CD8-positive, alpha-beta memory T cell (primary cell): Measurements from ENCODE around the gene DUSP14. TPM values are rescaled to one million over a fixed set of nuclear protein-coding genes. Genes with fewer than 3 reads are reported as not detected.
"Not testable (repeated sequence)": the region's sequence is repeated elsewhere in the genome, so short reads cannot be mapped to it uniquely, and the experiment has no call there.

Experiments
- CTCF ChIA-PET: fragments of 350-600 bp; sonication (Branson Sonifier 250); formaldehyde crosslinking; loops from one replicate; lab custom pipeline; 2021; ENCODE audit warnings: antibody characterized with exemption; lab: Charles Lee
- POLR2A ChIA-PET: fragments of 350-600 bp; sonication (Branson Sonifier 250); formaldehyde crosslinking; loops from one replicate; lab custom pipeline; 2021; ENCODE audit warnings: antibody characterized with exemption; lab: Charles Lee
- DNase-seq, 5 donors: peaks; one replicate each; pipeline versions ENCODE4 v3.0.0 to v3.0.0-alpha.2; 2020 to 2022; ENCODE audit warnings: mixed read lengths in 1 of 5
- H3K27ac ChIP-seq: one replicate; pipeline ENCODE4 v1.7.0; 2013; ENCODE audit warnings: low read depth, mild to moderate bottlenecking, low read length, moderate library complexity
- H3K27me3 ChIP-seq: 2 replicates; pipeline ENCODE4 v1.7.0; 2013; ENCODE audit warnings: low read length, mild to moderate bottlenecking; ENCODE audit not compliant: insufficient read depth, poor library complexity, severe bottlenecking
- H3K36me3 ChIP-seq: 2 replicates; pipeline ENCODE4 v1.7.0; 2013; ENCODE audit warnings: mild to moderate bottlenecking, low read length, moderate library complexity; ENCODE audit not compliant: insufficient read depth
- H3K4me1 ChIP-seq: 2 replicates; pipeline ENCODE4 v1.7.0; 2013; ENCODE audit warnings: mild to moderate bottlenecking, low read length, moderate library complexity; ENCODE audit not compliant: insufficient read depth
- H3K4me3 ChIP-seq: 2 replicates; pipeline ENCODE4 v1.7.0; 2013; ENCODE audit warnings: mild to moderate bottlenecking, low read length
- H3K9me3 ChIP-seq: 2 replicates; pipeline ENCODE4 v1.7.0; 2013; ENCODE audit warnings: mild to moderate bottlenecking, low read length
- H3K27ac Mint-ChIP-seq, 8 donors: one replicate each; pipeline ENCODE4 v1.8.0; 2020 to 2021; ENCODE audit warnings: mixed read lengths in 8 of 8, mild to moderate bottlenecking in 6 of 8, inconsistent platforms in 3 of 8, moderate library complexity in 3 of 8
- H3K27me3 Mint-ChIP-seq, 2 donors: one replicate each; pipeline ENCODE4 v1.8.0; 2020 to 2021; ENCODE audit warnings: mixed read lengths in 2 of 2, mild to moderate bottlenecking in 1 of 2, moderate library complexity in 1 of 2
- H3K36me3 Mint-ChIP-seq, 3 donors: one replicate each; pipeline ENCODE4 v1.8.0; 2020 to 2021; ENCODE audit warnings: mixed read lengths in 3 of 3, inconsistent platforms in 1 of 3, mild to moderate bottlenecking in 1 of 3
- H3K4me1 Mint-ChIP-seq, 3 donors: one replicate each; pipeline ENCODE4 v1.8.0; 2020 to 2021; ENCODE audit warnings: mixed read lengths in 3 of 3, inconsistent platforms in 1 of 3, mild to moderate bottlenecking in 1 of 3
- H3K4me3 Mint-ChIP-seq, 7 donors: one replicate each; pipeline ENCODE4 v1.8.0; 2020 to 2021; ENCODE audit warnings: mixed read lengths in 7 of 7, mild to moderate bottlenecking in 6 of 7, moderate library complexity in 4 of 7, inconsistent platforms in 2 of 7
- H3K9me3 Mint-ChIP-seq, 5 donors: one replicate each; pipeline ENCODE4 v1.8.0; 2020 to 2022; ENCODE audit warnings: mixed read lengths in 5 of 5, mild to moderate bottlenecking in 3 of 5, moderate library complexity in 2 of 5, inconsistent platforms in 1 of 5
- polyA plus RNA-seq: library from polyadenylated mRNA; unstranded; fragments of 300-500 nt; fragmentation: Illumina TruSeq; gene quantifications from one replicate; pipeline ENCODE4 v1.2.3, GENCODE V29; 2021
- total RNA-seq, 2 experiments: library from RNA; stranded (reverse); gene quantifications; one replicate each; pipeline ENCODE4 v1.2.3, GENCODE V29; 2021

The DUSP14 gene, protein sequence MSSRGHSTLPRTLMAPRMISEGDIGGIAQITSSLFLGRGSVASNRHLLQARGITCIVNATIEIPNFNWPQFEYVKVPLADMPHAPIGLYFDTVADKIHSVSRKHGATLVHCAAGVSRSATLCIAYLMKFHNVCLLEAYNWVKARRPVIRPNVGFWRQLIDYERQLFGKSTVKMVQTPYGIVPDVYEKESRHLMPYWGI
- 10 to 100 TPM; 18.7 to 18.9 TPM for total RNA-seq
- polyA plus RNA-seq: 19.0 TPM

DNA sequence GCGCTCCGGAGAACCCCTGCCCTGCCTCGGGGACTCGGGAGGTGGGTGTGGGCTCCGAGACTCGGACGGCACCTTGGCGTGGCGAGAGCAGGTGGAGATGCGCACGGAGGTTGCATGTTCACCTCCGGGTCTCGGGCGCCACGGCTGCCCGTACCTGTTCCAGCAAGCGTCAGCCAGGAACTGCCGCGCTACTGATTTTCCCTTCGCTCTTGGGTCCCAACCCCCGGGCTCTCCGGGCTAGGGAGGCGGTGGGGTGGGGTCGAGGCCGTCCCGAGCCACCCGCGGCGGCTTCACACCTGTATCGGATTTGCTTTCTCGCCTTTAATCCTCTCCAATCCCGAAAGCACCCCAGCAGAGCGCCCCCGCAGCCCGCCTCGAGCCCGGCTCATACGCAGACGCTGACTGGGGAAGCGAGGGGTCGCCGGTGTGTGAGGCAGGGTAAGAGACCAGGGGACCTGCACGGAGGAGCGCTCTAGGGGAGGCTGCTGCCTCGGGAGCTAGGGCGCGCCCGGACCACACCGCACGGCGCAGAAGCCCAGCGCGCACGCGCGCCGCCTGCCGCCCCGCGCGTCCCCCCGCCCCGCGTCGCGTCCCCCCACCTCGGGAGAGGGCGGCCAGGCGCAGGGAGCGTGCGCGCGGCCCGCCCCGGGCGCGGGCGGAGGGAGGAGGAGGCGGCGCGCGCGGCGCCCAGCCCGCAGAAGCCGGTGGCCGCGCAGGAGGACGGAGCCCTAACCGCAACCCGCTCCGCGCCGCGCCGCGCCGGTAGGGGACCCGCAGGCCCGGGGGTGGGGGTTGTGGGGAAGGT is at the start of gene DUSP14:
TSS of gene DUSP14 (plus strand) at position 695 of the 805 bp plus-strand sequence. CDS start 22,382 bp downstream, outside the sequence.
- peak; percentile 74 to 89 (median 85) for DNase-seq
- Mint-ChIP-seq H3K27ac (peak within 1 kb of the TSS; percentile 85 to 95 (median 94)), H3K4me3 (peak within 1 kb of the TSS; percentile 91 to 99 (median 95))

DNA sequence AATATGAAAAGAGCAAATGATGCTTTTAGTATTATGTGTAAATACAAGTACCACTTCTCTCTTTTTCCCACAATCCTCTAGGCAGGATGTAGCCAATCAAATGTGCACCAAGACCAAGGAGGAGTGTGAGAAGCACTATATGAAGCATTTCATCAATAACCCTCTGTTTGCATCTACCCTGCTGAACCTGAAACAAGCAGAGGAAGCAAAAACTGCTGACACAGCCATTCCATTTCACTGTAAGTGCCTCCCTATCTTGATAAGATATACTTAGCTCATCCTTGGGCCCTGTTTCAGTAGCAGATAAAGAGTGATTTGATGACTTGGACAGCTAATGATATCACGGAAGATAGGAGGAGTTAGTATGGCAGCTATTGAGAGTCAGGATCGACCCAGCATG is 49.3 kb upstream of the DUSP14 start:
- Mint-ChIP-seq H3K4me1 (peaks cover 0 to 7% (median 7%) of the 10 kb centered on the region in 3 donors), H3K27ac (no peak overlapping the region), H3K36me3 (peaks cover 0 to 84% (median 17%) of the 10 kb centered on the region in 3 donors), H3K27me3 (no peaks in the 10 kb centered on the region), H3K9me3 (no peaks in the 10 kb centered on the region), H3K4me3 (no peak overlapping the region)
- ChIA-PET POLR2A (interaction anchor here (0.7 kb wide), 1 partner anchor 34 kb away, joined by 8 read pairs; the partner anchor contains the start of genes ACACA and TADA2A), CTCF (no interaction called here)
- H3K36me3 ChIP-seq: peaks cover 42% of the 10 kb centered on the region
- no peaks in the 10 kb centered on the region for H3K27me3 ChIP-seq
- no peaks in the 10 kb centered on the region for H3K4me1 ChIP-seq
- no peaks in the 10 kb centered on the region for H3K9me3 ChIP-seq
- no peak for DNase-seq
- no peak overlapping the region for H3K27ac ChIP-seq
- H3K4me3 ChIP-seq: no peak overlapping the region

More for the DNA sequence above, at the start of gene DUSP14:
- H3K27ac ChIP-seq: peak within 1 kb of the TSS; percentile 71
- no peaks in the 10 kb centered on the region for H3K36me3 ChIP-seq
- no peaks in the 10 kb centered on the region for H3K9me3 Mint-ChIP-seq
- H3K9me3 ChIP-seq: no peaks in the 10 kb centered on the region
- ChIA-PET CTCF (interaction anchor here (1.0 kb wide), 1 partner anchor 120 kb away, joined by 3 read pairs; the partner anchor contains the start of gene SYNRG), POLR2A (interaction anchor here (0.5 to 0.6 kb wide), 2 partner anchors 82 to 120 kb away, joined by 3 to 4 read pairs; partner anchors contain the start of gene SYNRG)
- peaks cover 22 to 39% (median 32%) of the 10 kb centered on the region in 3 donors for H3K4me1 Mint-ChIP-seq
- peaks cover 0 to 9% (median 0%) of the 10 kb centered on the region in 3 donors for H3K36me3 Mint-ChIP-seq
- peaks cover 17% of the 10 kb centered on the region for H3K4me1 ChIP-seq
- no peaks in the 10 kb centered on the region for H3K27me3 Mint-ChIP-seq
- H3K4me3 ChIP-seq: peak within 1 kb of the TSS; percentile 83
- no peaks in the 10 kb centered on the region for H3K27me3 ChIP-seq

DNA sequence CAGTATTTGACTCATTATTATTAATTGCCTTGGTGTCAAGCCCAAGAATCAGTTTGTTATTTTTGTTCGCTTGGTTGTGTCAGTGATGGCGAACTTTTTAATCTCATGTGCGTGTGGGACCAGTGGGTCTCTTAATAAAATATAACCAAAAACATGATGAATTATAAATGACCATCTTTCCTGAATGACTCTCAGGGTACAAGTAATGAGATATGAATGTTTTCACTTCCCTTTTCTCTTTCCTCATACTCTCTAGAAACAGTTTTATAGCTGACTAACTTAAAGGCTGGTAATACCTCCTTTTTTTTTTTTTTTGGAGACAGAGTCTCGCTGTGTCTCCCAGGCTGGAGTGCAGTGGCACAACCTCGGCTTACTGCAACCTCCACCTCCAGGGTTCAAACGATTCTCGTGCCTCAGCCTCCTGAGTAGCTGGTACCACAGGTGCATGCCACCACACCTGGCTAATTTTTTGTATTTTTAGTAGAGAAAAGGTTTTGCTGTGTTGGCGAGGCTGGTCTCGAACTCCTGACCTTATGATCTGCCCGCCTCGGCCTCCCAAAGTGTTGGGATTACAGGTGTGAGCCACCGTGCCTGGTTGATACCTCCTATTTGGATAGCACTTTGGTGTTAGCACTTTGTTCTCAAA is 48.2 kb upstream of the DUSP14 start:
- H3K9me3 Mint-ChIP-seq, H3K27me3 Mint-ChIP-seq, H3K4me1 Mint-ChIP-seq, H3K4me1 ChIP-seq, H3K27me3 ChIP-seq, H3K4me3 ChIP-seq, H3K4me3 Mint-ChIP-seq, H3K9me3 ChIP-seq, H3K27ac Mint-ChIP-seq, DNase-seq, H3K27ac ChIP-seq, CTCF ChIA-PET: not testable (repeated sequence)
- POLR2A ChIA-PET: interaction anchor here (0.6 to 0.7 kb wide), 3 partner anchors 20 to 181 kb away, joined by 3 to 7 read pairs (median 5); no protein-coding TSS in a partner anchor
- H3K36me3 Mint-ChIP-seq: peaks cover 0 to 82% (median 16%) of the 10 kb centered on the region in 3 donors
- peaks cover 42% of the 10 kb centered on the region for H3K36me3 ChIP-seq

DNA sequence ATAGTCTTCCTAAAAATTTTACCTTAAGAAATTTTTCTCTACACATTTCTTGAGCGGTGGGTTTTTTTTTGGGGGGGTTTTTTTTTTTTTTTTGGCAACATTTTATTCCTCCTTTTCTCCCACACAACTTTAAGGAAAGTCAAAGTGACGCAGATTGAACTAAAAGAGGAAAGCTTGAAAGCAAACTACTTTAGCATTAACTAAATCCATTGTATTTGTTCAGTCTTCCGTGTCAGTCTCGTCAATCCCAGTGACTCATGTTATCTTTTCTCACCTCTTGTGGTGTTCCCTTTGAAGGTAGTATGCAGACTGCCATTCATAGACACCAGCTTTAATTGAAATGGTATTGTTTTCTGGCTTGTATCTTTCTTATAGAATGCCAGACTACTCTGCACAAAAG is 43.7 kb upstream of the DUSP14 start:
- H3K36me3 ChIP-seq: peaks cover 28% of the 10 kb centered on the region
- H3K4me3 ChIP-seq: no peak overlapping the region
- H3K9me3 Mint-ChIP-seq: no peaks in the 10 kb centered on the region
- DNase-seq: no peak
- H3K27ac ChIP-seq: no peak overlapping the region
- H3K36me3 Mint-ChIP-seq: peaks cover 0 to 80% (median 15%) of the 10 kb centered on the region in 3 donors
- H3K9me3 ChIP-seq: no peaks in the 10 kb centered on the region
- no peaks in the 10 kb centered on the region for H3K27me3 Mint-ChIP-seq
- H3K27ac Mint-ChIP-seq: no peak overlapping the region
- H3K4me1 Mint-ChIP-seq: no peaks in the 10 kb centered on the region
- CTCF ChIA-PET: no interaction called here
- POLR2A ChIA-PET: interaction anchor here (0.7 kb wide), 1 partner anchor 8 kb away, joined by 3 read pairs; no protein-coding TSS in a partner anchor
- H3K4me1 ChIP-seq: no peaks in the 10 kb centered on the region
- H3K4me3 Mint-ChIP-seq: no peak overlapping the region
- H3K27me3 ChIP-seq: no peaks in the 10 kb centered on the region

DNA sequence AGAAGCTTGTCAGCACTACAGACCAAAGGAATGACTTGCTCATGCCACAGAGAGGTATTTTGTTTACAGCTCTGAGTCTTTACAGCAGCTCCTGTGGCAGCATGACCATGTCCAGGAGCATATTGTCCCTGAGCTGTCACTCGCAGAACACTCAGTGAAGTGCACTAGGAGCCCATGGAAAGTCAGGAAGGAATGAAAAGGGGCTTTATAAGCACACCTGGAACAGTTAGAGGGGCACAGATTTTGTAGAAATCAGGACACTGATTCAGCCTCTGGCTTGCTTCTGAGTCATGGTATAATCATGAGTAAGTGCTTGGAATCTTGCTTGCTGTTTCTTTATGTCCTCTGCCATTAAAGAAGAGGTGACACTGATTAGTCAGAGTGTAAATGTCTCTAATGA is 42.0 kb upstream of the DUSP14 start:
- H3K9me3 ChIP-seq: no peaks in the 10 kb centered on the region
- H3K4me1 ChIP-seq: no peaks in the 10 kb centered on the region
- no peak overlapping the region for H3K4me3 ChIP-seq
- H3K27ac ChIP-seq: no peak overlapping the region
- no peaks in the 10 kb centered on the region for H3K27me3 Mint-ChIP-seq
- no peak for DNase-seq
- peak overlapping the region in 2 of 8 donors; percentile 46 to 54 for H3K27ac Mint-ChIP-seq
- POLR2A ChIA-PET: interaction anchor here (0.6 kb wide), 1 partner anchor 57 kb away, joined by 3 read pairs; no protein-coding TSS in a partner anchor
- H3K36me3 Mint-ChIP-seq: peaks cover 0 to 70% (median 14%) of the 10 kb centered on the region in 3 donors
- CTCF ChIA-PET: no interaction called here
- H3K9me3 Mint-ChIP-seq: no peaks in the 10 kb centered on the region
- H3K27me3 ChIP-seq: no peaks in the 10 kb centered on the region
- peaks cover 19% of the 10 kb centered on the region for H3K36me3 ChIP-seq
- H3K4me3 Mint-ChIP-seq: no peak overlapping the region
- no peaks in the 10 kb centered on the region for H3K4me1 Mint-ChIP-seq

DNA sequence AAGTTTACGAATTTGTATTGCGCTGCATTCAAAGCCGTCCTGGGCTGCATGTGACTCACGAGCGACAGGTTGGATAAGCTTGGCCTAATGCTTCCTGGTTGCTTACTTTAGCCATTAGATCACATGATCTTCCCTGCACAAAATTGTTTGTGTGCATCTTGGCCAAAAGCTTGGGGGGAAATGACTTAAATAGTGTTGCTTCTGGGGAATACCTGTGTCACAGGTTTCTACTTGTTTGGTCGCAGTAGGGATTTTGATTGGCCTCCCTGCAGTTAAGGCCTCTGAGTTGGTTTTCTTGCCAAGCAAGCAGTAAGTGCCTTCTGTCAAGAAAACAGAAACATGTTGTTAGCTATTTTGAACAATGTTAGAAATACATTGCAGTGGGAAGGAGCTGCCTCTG is 39.6 kb upstream of the DUSP14 start:
- Histone ChIP-seq H3K27ac (no peak overlapping the region), H3K36me3 (peaks cover 6% of the 10 kb centered on the region), H3K27me3 (no peaks in the 10 kb centered on the region), H3K4me1 (no peaks in the 10 kb centered on the region), H3K9me3 (no peaks in the 10 kb centered on the region), H3K4me3 (no peak overlapping the region)
- H3K27me3 Mint-ChIP-seq: no peaks in the 10 kb centered on the region
- DNase-seq: no peak
- H3K4me1 Mint-ChIP-seq: no peaks in the 10 kb centered on the region
- H3K27ac Mint-ChIP-seq: no peak overlapping the region
- no peaks in the 10 kb centered on the region for H3K9me3 Mint-ChIP-seq
- CTCF ChIA-PET: no interaction called here
- peaks cover 0 to 61% (median 18%) of the 10 kb centered on the region in 3 donors for H3K36me3 Mint-ChIP-seq
- POLR2A ChIA-PET: no interaction called here
- H3K4me3 Mint-ChIP-seq: no peak overlapping the region

DNA sequence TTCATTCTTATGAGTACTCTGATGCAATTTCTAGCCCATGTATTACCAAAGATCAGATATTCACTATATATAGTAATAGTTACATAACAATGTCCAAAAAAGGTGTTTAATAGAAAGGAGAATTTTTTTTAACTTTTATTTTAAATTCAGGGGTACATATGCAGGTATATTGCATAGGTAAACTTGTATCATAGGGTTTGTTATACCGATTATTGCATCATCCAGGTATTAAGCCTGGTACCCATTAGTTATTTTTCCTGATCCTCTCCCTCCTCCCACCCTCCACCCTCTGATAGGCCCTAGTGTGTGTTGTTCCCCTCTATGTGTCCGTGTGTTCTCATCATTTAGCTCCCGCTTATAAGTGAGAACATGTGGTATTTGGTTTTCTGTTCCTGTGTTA is 31.9 kb upstream of the DUSP14 start:
- POLR2A ChIA-PET, H3K4me1 ChIP-seq, H3K27me3 ChIP-seq, H3K4me1 Mint-ChIP-seq, H3K9me3 ChIP-seq, H3K27ac Mint-ChIP-seq, H3K27ac ChIP-seq, H3K4me3 Mint-ChIP-seq, H3K9me3 Mint-ChIP-seq, H3K4me3 ChIP-seq, DNase-seq, H3K27me3 Mint-ChIP-seq, CTCF ChIA-PET, H3K36me3 ChIP-seq: not testable (repeated sequence)
- peaks cover 3 to 44% (median 27%) of the 10 kb centered on the region in 3 donors for H3K36me3 Mint-ChIP-seq
